ENCODE measurements around the gene DUXB.

Gene DUXB

GRCh38 chr16:75660321-75660720 lies 40.9 kb downstream of the DUXB start:
- DNase-seq (ENCODE audit: low spot score) = no peak

GRCh38 chr16:75658175-75658574 lies 43.1 kb downstream of the DUXB start:
- DNase-seq (ENCODE audit: low spot score) = no peak

GRCh38 chr16:75653922-75654321 lies 47.3 kb downstream of the DUXB start:
- no peak for DNase-seq (ENCODE audit: low spot score)

GRCh38 chr16:75648265-75649076 lies 52.8 kb downstream of the DUXB start:
- peak; percentile 83 for DNase-seq (ENCODE audit: low spot score)

GRCh38 chr16:75647492-75648264 lies 53.6 kb downstream of the DUXB start, which contains the start of the genes KARS1 and TERF2IP:
KARS1 (minus strand) TSS chr16:75647665; CDS start chr16:75647639, 26 bp downstream.
TERF2IP (plus strand) TSS chr16:75647773; CDS start chr16:75647883, 110 bp downstream.
- DNase-seq (ENCODE audit: low spot score) = peak; percentile 95

- no peak for DNase-seq (ENCODE audit: low spot score)
These were observed 54.2 kb downstream of the DUXB start for GRCh38 chr16:75647112-75647491.

GRCh38 chr16:75644240-75645012 lies 56.8 kb downstream of the DUXB start:
- DNase-seq (ENCODE audit: low spot score) = no peak
